HG03460 (cell line): Measurements from ENCODE around the gene DPEP1.

ENCODE experiments used
- ATAC-seq: cut with Tn5 transposase; IDR thresholded peaks from one replicate; pipeline ENCODE4 v1.9.1; 2021; ENCODE audit not compliant: unreplicated experiment

The DPEP1 gene

DNA sequence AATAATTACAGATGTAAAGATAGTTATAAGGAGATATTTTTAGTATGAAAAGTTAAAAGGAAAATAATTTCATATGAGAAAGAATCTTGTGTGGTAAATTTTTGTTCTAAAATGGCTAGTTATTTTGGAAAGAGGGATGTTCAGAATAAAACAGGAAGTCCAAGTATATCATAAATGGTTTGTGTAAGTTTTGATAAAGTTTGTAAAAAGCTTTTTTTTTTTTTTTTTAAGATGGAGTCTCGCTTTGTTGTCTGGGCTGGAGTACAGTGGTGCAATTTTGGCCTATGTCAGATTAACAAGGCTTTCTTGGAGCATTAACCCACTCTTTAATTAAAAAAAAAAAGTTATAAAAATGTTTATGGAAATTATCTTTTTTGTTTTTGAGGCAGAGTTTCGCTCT, 64.8 kb downstream of the DPEP1 start:
- ATAC-seq: no peak

GRCh38 chr16:89685916-89686315, 72.5 kb downstream of the DPEP1 start:
- ATAC-seq: no peak

DNA sequence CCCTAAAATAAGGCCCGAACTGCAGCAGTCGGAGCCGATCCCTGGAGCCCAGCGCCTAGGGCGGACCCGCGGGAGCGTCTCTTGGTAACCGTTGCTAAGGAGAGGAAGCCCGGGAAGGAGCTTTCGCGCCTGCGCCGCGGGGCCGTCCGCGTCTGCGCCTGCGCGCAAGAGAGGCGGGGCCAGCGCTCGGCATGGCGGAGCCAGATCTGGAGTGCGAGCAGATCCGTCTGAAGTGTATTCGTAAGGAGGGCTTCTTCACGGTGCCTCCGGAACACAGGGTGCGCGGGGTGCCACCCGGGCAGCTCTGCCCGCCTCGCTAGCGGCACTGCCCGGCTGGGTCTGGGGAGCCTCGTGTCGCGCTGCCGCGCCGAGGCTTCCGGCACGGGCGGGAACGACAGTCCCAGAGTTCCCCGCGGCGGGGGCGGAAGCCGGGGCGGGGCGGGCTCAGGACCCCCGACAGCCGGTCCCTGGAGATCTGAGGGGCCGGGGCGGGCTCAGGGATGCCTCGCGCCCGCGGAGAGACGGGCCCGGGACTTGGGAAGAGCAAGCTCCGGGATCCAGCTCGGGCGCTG, 73.2 kb downstream of the DPEP1 start, which contains the start of gene CDK10:
Gene CDK10 (plus strand): TSS at position 170 of the 572 bp plus-strand sequence. CDS start 22 bp downstream, at position 192.
- ATAC-seq: peak; percentile 64

DNA sequence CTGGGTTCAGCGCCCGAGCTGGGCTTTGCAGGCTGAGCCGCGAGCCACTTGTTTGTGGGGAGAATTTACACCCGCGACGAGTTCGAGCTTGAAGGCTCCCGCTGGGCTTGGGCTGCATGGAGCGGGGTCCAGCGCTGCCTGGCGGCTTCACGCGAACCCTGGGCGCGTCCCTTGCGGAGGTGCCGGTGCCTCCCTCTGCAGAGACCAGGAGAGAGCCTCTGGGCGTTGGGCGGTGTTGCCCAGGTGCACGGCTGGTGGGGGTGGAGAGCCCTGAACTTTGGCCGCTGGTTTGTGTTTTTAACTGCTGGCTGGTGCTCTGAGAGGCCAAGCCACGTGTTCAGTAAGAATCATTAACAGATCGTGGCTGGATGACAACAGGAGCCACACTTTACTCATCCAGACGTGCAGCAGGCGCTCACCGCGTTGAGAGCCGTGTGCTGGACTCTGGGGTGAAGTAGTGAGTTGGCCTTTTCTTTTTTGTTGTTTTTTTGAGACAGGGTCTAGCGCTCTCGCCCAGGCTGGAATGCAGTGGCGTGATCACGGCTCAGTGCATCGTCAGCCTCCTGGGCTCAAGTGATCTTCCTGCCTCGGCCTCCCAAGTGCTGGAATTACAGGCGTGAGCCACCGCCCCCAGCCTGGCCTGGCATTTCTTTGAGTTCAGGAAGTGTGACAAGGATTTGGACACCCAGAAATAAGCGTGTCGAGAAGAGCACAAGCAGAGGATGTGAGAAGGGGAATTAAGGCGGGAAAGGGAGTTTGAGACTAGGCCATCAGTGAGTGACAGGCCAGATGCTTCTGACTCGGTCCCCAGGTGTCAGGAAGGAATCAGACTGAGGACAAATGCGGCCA, 73.9 kb downstream of the DPEP1 start:
- ATAC-seq: peak; percentile 42
